H1 (cell line): ENCODE results near the gene ZNF831. TPM values are rescaled to one million over a fixed set of nuclear protein-coding genes. Genes with fewer than 3 reads are reported as not detected.

Experiments used
- CTCF ChIA-PET: fragments of 300-600 bp; sonication (Branson Sonifier 250); formaldehyde crosslinking; loops from one replicate; lab custom pipeline; 2021; ENCODE audit not compliant: partially characterized antibody; lab: Charles Lee
- POLR2A ChIA-PET: fragments of 300-600 bp; sonication (Branson Sonifier 250); formaldehyde crosslinking; loops from one replicate; lab custom pipeline; 2021; ENCODE audit warnings: inconsistent platforms; ENCODE audit not compliant: partially characterized antibody; lab: Charles Lee
- DNase-seq, 2 experiments: peaks; one replicate each; pipeline versions ENCODE4 v3.0.0 to v3.0.0-alpha.2; 2010 to 2022; ENCODE audit warnings: low spot score in 2 of 2, low read depth in 1 of 2, mixed read lengths in 1 of 2
- FAIRE-seq: peaks from 2 replicates; lab custom pipeline; 2011; peaks lifted over from hg19 to GRCh38; lab: Jason Lieb, UNC
- H2AFZ ChIP-seq: 2 replicates; pipeline ENCODE4 v1.8.1; 2012; ENCODE audit warnings: low read length, inconsistent platforms
- H2AK5ac ChIP-seq: 2 replicates; pipeline ENCODE4 v1.6.1; 2013; ENCODE audit warnings: low read depth, low read length
- H2BK120ac ChIP-seq: replicated peaks from 2 replicates; pipeline ENCODE3; 2013; ENCODE audit warnings: low read depth, low read length, inconsistent platforms
- H2BK12ac ChIP-seq: 2 replicates; pipeline ENCODE4 v1.6.1; 2013; ENCODE audit warnings: low read depth, low read length
- H2BK15ac ChIP-seq: 2 replicates; pipeline ENCODE4 v1.6.1; 2013; ENCODE audit warnings: low read length
- H2BK20ac ChIP-seq: 2 replicates; pipeline ENCODE4 v1.6.1; 2013; ENCODE audit warnings: low read length
- H2BK5ac ChIP-seq: 2 replicates; pipeline ENCODE4 v1.6.1; 2013; ENCODE audit warnings: low read depth, low read length
- H3K14ac ChIP-seq: 2 replicates; pipeline ENCODE4 v1.6.1; 2013; ENCODE audit warnings: inconsistent platforms; ENCODE audit not compliant: insufficient read length
- H3K18ac ChIP-seq: 2 replicates; pipeline ENCODE4 v1.6.1; 2013; ENCODE audit warnings: low read length; ENCODE audit errors: extremely low read depth
- H3K23ac ChIP-seq: 2 replicates; pipeline ENCODE4 v1.6.1; 2013; ENCODE audit warnings: inconsistent platforms; ENCODE audit not compliant: insufficient read length
- H3K23me2 ChIP-seq: 2 replicates; pipeline ENCODE4 v1.6.1; 2013; ENCODE audit warnings: low read depth, low read length
- H3K27ac ChIP-seq: 2 replicates; pipeline ENCODE4 v1.6.1; 2011; ENCODE audit warnings: low read depth, low read length, inconsistent platforms
- H3K27me3 ChIP-seq, 4 experiments: replicated peaks in 1 of 4; 1 replicate in 1 of 4; 2 replicates in 3 of 4; pipeline versions ENCODE4 v1.6.1 to v1.8.1; 2011 to 2013; ENCODE audit warnings: low read length in 3 of 4, mild to moderate bottlenecking in 3 of 4, inconsistent platforms in 2 of 4, mixed read lengths in 2 of 4, moderate library complexity in 1 of 4; ENCODE audit not compliant: control insufficient read depth in 3 of 4, insufficient read depth in 3 of 4; ENCODE audit errors: extremely low read depth in 1 of 4
- H3K36me3 ChIP-seq, 4 experiments: 2 replicates each; pipeline versions ENCODE4 v1.6.1 to v1.8.1; 2011 to 2013; ENCODE audit warnings: mild to moderate bottlenecking in 4 of 4, low read length in 3 of 4, moderate library complexity in 2 of 4, control low read depth in 1 of 4, inconsistent platforms in 1 of 4; ENCODE audit not compliant: insufficient read depth in 4 of 4, control insufficient read depth in 2 of 4
- H3K4ac ChIP-seq: replicated peaks from 2 replicates; pipeline ENCODE3; 2013; ENCODE audit warnings: low read length, low read depth, mixed read lengths, inconsistent platforms; ENCODE audit not compliant: insufficient read length
- H3K4me1 ChIP-seq, 4 experiments: replicated peaks in 1 of 4; 1 replicate in 1 of 4; 2 replicates in 3 of 4; pipeline versions ENCODE4 v1.6.1 to v1.8.1; 2011 to 2013; ENCODE audit warnings: low read length in 3 of 4, inconsistent platforms in 2 of 4, mixed read lengths in 1 of 4; ENCODE audit not compliant: insufficient read depth in 4 of 4, control insufficient read depth in 3 of 4
- H3K4me2 ChIP-seq, 2 experiments: 2 replicates each; pipeline versions ENCODE4 v1.6.1 to v1.8.1; 2011 to 2013; ENCODE audit warnings: low read depth in 2 of 2, low read length in 2 of 2, control low read depth in 1 of 2, inconsistent platforms in 1 of 2, mild to moderate bottlenecking in 1 of 2; ENCODE audit not compliant: insufficient read depth in 1 of 2
- H3K4me3 ChIP-seq, 4 experiments: fragments of 200-600, 300-600 bp in 1 of 4; sonication (generic), shearing (Covaris generic), sonication (Bioruptor Twin) in 1 of 4; 2 replicates each; pipeline versions ENCODE4 v1.5.1 to v1.8.1; 2011 to 2016; ENCODE audit warnings: low read length in 4 of 4, low read depth in 3 of 4, control low read depth in 2 of 4, inconsistent platforms in 2 of 4, mild to moderate bottlenecking in 2 of 4, mixed read lengths in 1 of 4, moderate library complexity in 1 of 4; ENCODE audit not compliant: insufficient read depth in 2 of 4; ENCODE audit errors: extremely low read depth in 1 of 4
- H3K56ac ChIP-seq: replicated peaks from 2 replicates; pipeline ENCODE3; 2013; ENCODE audit warnings: low read depth, mild to moderate bottlenecking, mixed read lengths, low read length, inconsistent platforms; ENCODE audit not compliant: insufficient read length
- H3K79me1 ChIP-seq: 2 replicates; pipeline ENCODE4 v1.6.1; 2013; ENCODE audit warnings: low read depth, low read length, control low read depth
- H3K79me2 ChIP-seq, 2 experiments: 2 replicates each; pipeline versions ENCODE4 v1.6.1 to v1.8.1; 2012 to 2013; ENCODE audit warnings: low read length in 2 of 2, mild to moderate bottlenecking in 2 of 2, inconsistent platforms in 1 of 2; ENCODE audit not compliant: insufficient read depth in 2 of 2, control insufficient read depth in 1 of 2
- H3K9ac ChIP-seq, 4 experiments: replicated peaks in 1 of 4; 1 replicate in 1 of 4; 2 replicates in 3 of 4; pipeline versions ENCODE4 v1.6.1 to v1.8.1; 2011 to 2013; ENCODE audit warnings: low read depth in 3 of 4, low read length in 3 of 4, control low read depth in 2 of 4, mild to moderate bottlenecking in 2 of 4, moderate library complexity in 2 of 4, inconsistent platforms in 1 of 4; ENCODE audit errors: extremely low read depth in 1 of 4
- H3K9me3 ChIP-seq, 2 experiments: 2 replicates each; pipeline versions ENCODE4 v1.6.1 to v1.8.1; 2012 to 2013; ENCODE audit warnings: mild to moderate bottlenecking in 2 of 2, moderate library complexity in 2 of 2, control low read depth in 1 of 2, inconsistent platforms in 1 of 2, low read depth in 1 of 2, low read length in 1 of 2, mixed read lengths in 1 of 2; ENCODE audit not compliant: insufficient read depth in 2 of 2
- H4K20me1 ChIP-seq, 2 experiments: replicated peaks in 1 of 2; 2 replicates each; pipeline versions ENCODE3 to v1.8.1; 2011 to 2013; ENCODE audit warnings: inconsistent platforms in 2 of 2, low read length in 2 of 2, mild to moderate bottlenecking in 1 of 2; ENCODE audit not compliant: insufficient read depth in 2 of 2, control insufficient read depth in 1 of 2
- H4K5ac ChIP-seq: 2 replicates; pipeline ENCODE4 v1.6.1; 2013; ENCODE audit warnings: low read length, low read depth, mixed read lengths, inconsistent platforms; ENCODE audit not compliant: insufficient read length
- H4K8ac ChIP-seq: 2 replicates; pipeline ENCODE4 v1.8.0; 2013; ENCODE audit warnings: mild to moderate bottlenecking, moderate library complexity, low read length, inconsistent platforms; ENCODE audit not compliant: insufficient read depth; ENCODE audit errors: extremely low read depth
- H4K91ac ChIP-seq: replicated peaks from 2 replicates; pipeline ENCODE3; 2013; ENCODE audit warnings: low read length, mixed read lengths, inconsistent platforms; ENCODE audit not compliant: insufficient read length
- CBX5 ChIP-seq: fragments of 300-800, 300-1000 bp; sonication (generic); IDR thresholded peaks from 2 replicates; pipeline ENCODE4 v1.7.1; 2016; ENCODE audit warnings: antibody characterized with exemption, low read length, low read depth
- CHD1 ChIP-seq: IDR thresholded peaks from 2 replicates; pipeline ENCODE4 v1.6.1; 2012; ENCODE audit warnings: low read depth, low read length, improper control_type of control experiment
- EGR1 ChIP-seq: IDR thresholded peaks from 2 replicates; pipeline ENCODE4 v1.6.1; 2011; ENCODE audit warnings: low read depth, low read length, borderline replicate concordance
- FOSL1 ChIP-seq: IDR thresholded peaks from 2 replicates; pipeline ENCODE4 v1.6.1; 2011; ENCODE audit warnings: mild to moderate bottlenecking, low read depth, low read length, moderate library complexity; ENCODE audit not compliant: insufficient read depth
- GTF2F1 ChIP-seq: IDR thresholded peaks from 2 replicates; pipeline ENCODE4 v1.6.1; 2012; ENCODE audit warnings: low read depth, low read length, improper control_type of control experiment, borderline replicate concordance
- HDAC2 ChIP-seq, 2 experiments: fragments of 300-600 bp in 1 of 2; sonication (generic) in 1 of 2; IDR thresholded peaks; 2 replicates each; pipeline ENCODE4 v1.6.1; 2011 to 2012; ENCODE audit warnings: low read depth in 2 of 2, low read length in 2 of 2, mild to moderate bottlenecking in 2 of 2, moderate library complexity in 2 of 2, borderline replicate concordance in 1 of 2, inconsistent platforms in 1 of 2
- KDM5A ChIP-seq: fragments of 200-600 bp; IDR thresholded peaks from 2 replicates; pipeline ENCODE4 v1.7.1; 2012; ENCODE audit warnings: mild to moderate bottlenecking, low read length, inconsistent platforms, mixed read lengths
- RAD21 ChIP-seq, 2 experiments: IDR thresholded peaks in 1 of 2; conservative IDR thresholded peaks in 1 of 2; 2 replicates each; pipeline ENCODE4 v1.6.1; 2011; ENCODE audit warnings: low read depth in 2 of 2, low read length in 2 of 2, improper control_type of control experiment in 1 of 2, inconsistent platforms in 1 of 2, mild to moderate bottlenecking in 1 of 2, moderate library complexity in 1 of 2
- SRF ChIP-seq: IDR thresholded peaks from 2 replicates; pipeline ENCODE4 v1.6.1; 2011; ENCODE audit warnings: mild to moderate bottlenecking, low read depth, low read length, moderate library complexity
- TEAD4 ChIP-seq: IDR thresholded peaks from 2 replicates; pipeline ENCODE4 v1.6.1; 2012; ENCODE audit warnings: low read depth, low read length, inconsistent platforms, mixed read lengths
- WGBS, 2 experiments: shearing (Covaris generic) in 1 of 2; methylation state at CpG; one replicate each; pipeline versions ENCODE4 v1.1.6 to v1.1.7; 2013 to 2015; ENCODE audit warnings: low lambda C conversion rate in 2 of 2, mixed read lengths in 2 of 2, inconsistent platforms in 1 of 2, low coverage in 1 of 2, missing lambda C conversion rate in 1 of 2; ENCODE audit not compliant: insufficient replicate concordance in 2 of 2, insufficient coverage in 1 of 2, insufficient read length in 1 of 2; ENCODE audit errors: extremely low coverage in 1 of 2, missing lambda C conversion rate in 1 of 2; 5-methylcytosine and 5-hydroxymethylcytosine counted together
- polyA plus RNA-seq, 7 experiments: library from polyadenylated mRNA; depleted of rRNA in 3 of 7; stranded (reverse) in 5 of 7; unstranded in 2 of 7; fragments of >200 nt in 5 of 7; fragments of 200-250 nt in 2 of 7; gene quantifications; 1 replicate in 5 of 7; 2 replicates in 1 of 7; 4 replicates in 1 of 7; pipeline versions ENCODE4 v1.2.1 to v1.2.3, GENCODE V29; 2011 to 2013; ENCODE audit warnings: missing spikeins in 2 of 7, mixed read lengths in 2 of 7
- total RNA-seq: library from RNA; stranded (reverse); fragmentation: NEBNext Ultra II Directional; extraction: Animal tissue kit (Norgen Biotek cat#: 25700); gene quantifications from 2 replicates; pipeline ENCODE4 v1.2.1, GENCODE V29; 2021

Gene ZNF831
- total and polyA plus RNA-seq, 2 of the 8 experiments (the other 6 are each of a cell fraction or from before 2014, with no cell fraction given): not detected

DNA sequence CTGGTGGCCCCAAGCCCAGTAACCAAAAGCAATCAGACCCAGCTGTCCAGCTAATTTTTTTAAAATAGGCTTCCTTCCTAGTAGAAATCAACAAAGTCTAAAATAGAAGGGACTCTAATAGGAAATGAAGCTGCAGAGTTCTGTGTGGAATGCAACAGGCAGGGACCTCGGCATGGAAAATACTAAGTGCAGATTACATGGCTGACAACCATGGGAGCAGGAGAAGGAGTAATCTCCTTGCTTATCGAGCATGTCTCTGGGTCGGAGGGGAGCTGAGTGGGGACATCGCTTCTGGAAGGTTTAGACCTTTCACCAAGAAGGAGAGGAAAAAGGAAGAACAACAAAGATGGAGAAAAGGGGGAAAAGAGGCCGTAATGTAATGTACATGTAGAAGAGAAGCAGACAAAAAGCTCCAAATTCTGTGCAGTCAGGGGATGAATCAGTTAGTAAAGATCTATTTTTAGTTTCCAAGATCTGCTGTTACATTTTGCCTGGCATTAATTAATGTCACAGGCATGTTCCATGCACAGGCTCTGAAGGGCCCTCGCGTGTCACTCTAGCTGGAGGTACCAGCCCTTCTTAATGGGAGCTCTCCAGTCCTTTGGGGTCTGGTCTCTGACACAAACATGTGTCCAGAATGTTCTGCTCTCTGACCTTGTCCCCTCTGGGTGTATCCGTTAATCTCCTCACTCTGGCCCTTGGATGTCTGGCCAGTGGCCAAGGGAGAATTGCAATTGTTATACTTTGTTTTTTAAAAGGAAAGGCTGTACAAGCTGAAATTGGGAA is 16.6 kb upstream of the ZNF831 start:
- H4K91ac ChIP-seq: no peak overlapping the region
- H3K9me3 ChIP-seq: no peaks in the 10 kb centered on the region
- H2AK5ac ChIP-seq: no peak overlapping the region
- H3K56ac ChIP-seq: no peak overlapping the region
- FAIRE-seq (no peak), DNase-seq (no peak)
- no peak overlapping the region for H3K4ac ChIP-seq
- H3K27me3 ChIP-seq: no peaks in the 10 kb centered on the region
- H3K27ac ChIP-seq: no peak overlapping the region
- H3K79me2 ChIP-seq: no peaks in the 10 kb centered on the region
- no peak overlapping the region for H2BK5ac ChIP-seq
- H2BK120ac ChIP-seq: no peak overlapping the region
- H3K23me2 ChIP-seq: no peaks in the 10 kb centered on the region
- no peak overlapping the region for H3K18ac ChIP-seq
- no peaks in the 10 kb centered on the region for H4K20me1 ChIP-seq
- H4K8ac ChIP-seq: no peak overlapping the region
- ChIA-PET CTCF (interaction anchor here (1.2 kb wide), 1 partner anchor 59 kb away, joined by 3 read pairs; no protein-coding TSS in a partner anchor), POLR2A (no interaction called here)
- no peak overlapping the region for H3K23ac ChIP-seq
- 93% methylated on average over 8 of the region's 8 CpGs; no CpG with 5 or more reads in 1 of the 2 experiments for WGBS, 2 experiments
- no peak overlapping the region for H3K4me3 ChIP-seq
- H2BK12ac ChIP-seq: no peak overlapping the region
- H3K79me1 ChIP-seq: no peaks in the 10 kb centered on the region
- H2BK15ac ChIP-seq: no peak overlapping the region
- no peaks in the 10 kb centered on the region for H3K36me3 ChIP-seq
- H2BK20ac ChIP-seq: no peak overlapping the region
- no peak overlapping the region for H2AFZ ChIP-seq
- no peaks in the 10 kb centered on the region for H3K4me1 ChIP-seq
- no peak overlapping the region for H3K4me2 ChIP-seq
- no peak overlapping the region for H3K9ac ChIP-seq
- no peak overlapping the region for H4K5ac ChIP-seq
- no peak overlapping the region for H3K14ac ChIP-seq
- TF ChIP-seq FOSL1 (no peak), HDAC2 (IDR thresholded peaks at IDR 0.05; ENCODE audit: borderline replicate concordance in 1 of 2, low read depth in 2 of 2, low read length in 2 of 2) (no peak), GTF2F1 (no peak), CBX5 (no peak), EGR1 (no peak), SRF (no peak), KDM5A (no peak), RAD21 (IDR thresholded peaks at IDR 0.05 in 1 of 2, conservative IDR thresholded peaks at IDR 0.05 in 1 of 2; ENCODE audit: low read depth in 2 of 2, low read length in 2 of 2) (no peak), TEAD4 (no peak), CHD1 (no peak)
